ENCODE data around the gene SCAF1.

Gene SCAF1

DNA sequence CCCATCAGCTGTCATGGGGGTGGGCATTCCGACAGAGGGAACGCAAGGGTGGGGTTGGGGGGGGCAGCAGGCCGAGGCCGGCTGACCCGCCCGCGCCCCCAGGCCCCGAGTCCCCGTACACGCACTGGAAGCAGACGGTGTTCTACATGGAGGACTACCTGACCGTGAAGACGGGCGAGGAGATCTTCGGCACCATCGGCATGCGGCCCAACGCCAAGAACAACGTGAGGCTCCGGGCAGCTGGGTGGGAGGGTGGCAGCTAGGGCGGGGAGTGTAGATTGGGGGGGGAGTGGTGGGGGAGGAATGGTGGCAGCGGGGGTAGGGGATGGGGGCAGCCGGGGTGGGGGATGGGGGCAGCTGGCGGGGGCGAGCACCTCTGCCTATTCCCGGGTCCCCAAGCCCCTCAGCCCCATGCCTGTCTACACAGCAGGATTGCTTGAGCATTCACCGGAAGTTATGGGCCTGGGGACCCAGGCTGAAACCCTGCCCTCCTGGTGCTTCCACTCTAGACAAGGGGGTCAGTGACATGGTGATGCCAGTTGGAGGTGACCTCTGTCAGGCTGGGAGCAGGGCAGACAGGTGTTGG is 44.6 kb downstream of the SCAF1 start:
- Histone ChIP-seq H3K36me3 (ENCODE audit: control insufficient read depth, insufficient read depth, low read length) (peaks cover 41% of the 10 kb centered on the region), H3K27me3 (replicated peaks; ENCODE audit: control insufficient read depth, insufficient read depth, low read length) (no peaks in the 10 kb centered on the region), H3K4me3 (replicated peaks; ENCODE audit: low read depth, low read length) (no peak overlapping the region)
- DNase-seq (ENCODE audit: extremely low read depth, insufficient read length) = no peak
- TF ChIP-seq, protein P1, sequence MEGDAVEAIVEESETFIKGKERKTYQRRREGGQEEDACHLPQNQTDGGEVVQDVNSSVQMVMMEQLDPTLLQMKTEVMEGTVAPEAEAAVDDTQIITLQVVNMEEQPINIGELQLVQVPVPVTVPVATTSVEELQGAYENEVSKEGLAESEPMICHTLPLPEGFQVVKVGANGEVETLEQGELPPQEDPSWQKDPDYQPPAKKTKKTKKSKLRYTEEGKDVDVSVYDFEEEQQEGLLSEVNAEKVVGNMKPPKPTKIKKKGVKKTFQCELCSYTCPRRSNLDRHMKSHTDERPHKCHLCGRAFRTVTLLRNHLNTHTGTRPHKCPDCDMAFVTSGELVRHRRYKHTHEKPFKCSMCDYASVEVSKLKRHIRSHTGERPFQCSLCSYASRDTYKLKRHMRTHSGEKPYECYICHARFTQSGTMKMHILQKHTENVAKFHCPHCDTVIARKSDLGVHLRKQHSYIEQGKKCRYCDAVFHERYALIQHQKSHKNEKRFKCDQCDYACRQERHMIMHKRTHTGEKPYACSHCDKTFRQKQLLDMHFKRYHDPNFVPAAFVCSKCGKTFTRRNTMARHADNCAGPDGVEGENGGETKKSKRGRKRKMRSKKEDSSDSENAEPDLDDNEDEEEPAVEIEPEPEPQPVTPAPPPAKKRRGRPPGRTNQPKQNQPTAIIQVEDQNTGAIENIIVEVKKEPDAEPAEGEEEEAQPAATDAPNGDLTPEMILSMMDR (IDR thresholded peaks at IDR 0.05; ENCODE audit: insufficient read depth, low read length, poor library complexity, severe bottlenecking) = no peak

DNA sequence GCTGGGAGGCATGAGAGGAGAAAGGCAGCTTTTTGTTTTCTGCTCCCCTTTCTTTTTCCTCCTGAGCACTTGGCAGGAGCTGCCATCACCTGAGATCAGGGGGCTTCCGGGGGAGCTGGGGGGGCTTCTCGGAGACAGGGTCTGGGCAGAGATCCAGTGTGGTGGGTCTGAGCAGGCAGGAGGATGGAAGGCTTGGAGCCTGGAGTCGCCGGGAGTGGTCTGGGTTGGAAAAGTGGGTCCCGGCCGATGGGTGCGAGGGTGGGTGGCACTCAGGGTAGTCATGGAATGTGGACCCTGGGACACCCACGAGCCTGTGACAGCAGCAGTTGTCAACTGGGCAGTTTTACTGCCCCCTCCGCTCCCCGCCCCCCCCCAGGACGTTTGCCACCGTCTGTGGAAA is 45.1 kb downstream of the SCAF1 start:
- Histone ChIP-seq H3K27me3 (replicated peaks; ENCODE audit: control insufficient read depth, insufficient read depth, low read length) (no peaks in the 10 kb centered on the region), H3K36me3 (ENCODE audit: control insufficient read depth, insufficient read depth, low read length) (peaks cover 36% of the 10 kb centered on the region), H3K4me3 (replicated peaks; ENCODE audit: low read depth, low read length) (no peak overlapping the region)
- DNase-seq (ENCODE audit: extremely low read depth, insufficient read length) = no peak
- TF ChIP-seq, protein P1 (IDR thresholded peaks at IDR 0.05; ENCODE audit: insufficient read depth, low read length, poor library complexity, severe bottlenecking) = no peak

DNA sequence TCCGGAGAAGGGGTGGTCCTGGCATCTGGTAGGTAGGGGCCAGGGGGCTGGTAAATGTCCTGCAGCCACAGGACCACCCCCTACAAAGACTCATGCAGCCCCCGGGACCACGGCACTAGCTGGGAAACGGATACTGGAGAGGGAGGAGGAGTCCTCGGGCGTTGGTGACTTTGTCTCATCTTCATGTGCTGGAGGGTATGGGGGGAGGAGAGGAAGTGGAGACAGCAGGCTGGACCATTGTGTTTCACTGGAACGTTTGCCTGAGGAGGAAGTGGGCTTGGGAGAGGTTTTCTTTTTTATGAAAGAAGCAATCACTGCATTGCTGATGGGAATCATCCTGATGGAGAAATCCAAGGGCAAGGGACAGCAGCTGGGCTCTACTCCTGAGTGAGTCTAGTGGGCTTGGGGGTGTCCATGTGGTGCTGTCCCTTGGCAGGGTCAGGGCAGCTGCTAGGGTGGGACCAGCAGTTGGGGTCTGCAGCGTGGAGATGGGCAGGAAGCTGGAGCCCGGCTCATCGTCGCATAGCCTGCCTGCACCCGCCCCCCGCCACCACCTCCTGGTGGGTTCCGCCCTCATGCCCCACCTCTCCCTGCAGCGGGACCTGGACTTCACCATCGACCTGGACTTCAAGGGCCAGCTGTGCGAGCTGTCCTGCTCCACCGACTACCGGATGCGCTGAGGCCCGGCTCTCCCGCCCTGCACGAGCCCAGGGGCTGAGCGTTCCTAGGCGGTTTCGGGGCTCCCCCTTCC is 45.7 kb downstream of the SCAF1 start:
- H3K27me3 ChIP-seq (replicated peaks; ENCODE audit: control insufficient read depth, insufficient read depth, low read length) = no peaks in the 10 kb centered on the region
- no peak overlapping the region for H3K4me3 ChIP-seq (replicated peaks; ENCODE audit: low read depth, low read length)
- H3K36me3 ChIP-seq (ENCODE audit: control insufficient read depth, insufficient read depth, low read length) = peaks cover 34% of the 10 kb centered on the region
- no peak for DNase-seq (ENCODE audit: extremely low read depth, insufficient read length)
- TF ChIP-seq, protein P1 (IDR thresholded peaks at IDR 0.05; ENCODE audit: insufficient read depth, low read length, poor library complexity, severe bottlenecking) = no peak

DNA sequence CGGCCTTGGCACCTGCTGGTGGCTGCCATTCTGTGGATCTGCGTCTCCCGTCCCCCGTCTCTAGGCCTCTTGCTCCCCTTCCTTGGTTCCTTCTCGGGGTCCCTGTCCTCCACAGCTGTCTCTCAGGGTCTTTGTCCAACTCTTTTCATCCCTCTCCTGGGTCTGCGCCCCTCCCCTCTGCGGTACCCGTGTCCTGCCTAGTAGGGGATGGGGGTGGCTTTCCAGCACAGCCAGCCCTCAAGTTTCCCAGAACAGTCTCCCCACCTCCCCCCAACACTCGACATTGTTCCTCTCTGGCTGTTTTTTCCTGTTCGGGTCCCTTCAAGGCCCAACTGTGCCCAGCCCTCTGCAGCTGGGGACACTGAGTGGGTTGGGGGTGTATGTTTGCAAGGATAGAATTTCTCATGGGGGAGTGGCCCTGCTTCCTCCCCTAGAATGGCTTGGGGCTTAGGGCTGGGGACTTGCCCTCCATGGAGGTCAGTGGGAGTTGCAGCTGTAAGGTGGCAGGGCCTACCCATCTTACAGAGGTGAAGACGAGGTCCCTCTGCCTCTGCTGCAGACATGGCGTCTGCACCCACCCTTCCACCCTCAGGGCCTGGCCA is 46.6 kb downstream of the SCAF1 start:
- Histone ChIP-seq H3K4me3 (replicated peaks; ENCODE audit: low read depth, low read length) (no peak overlapping the region), H3K27me3 (replicated peaks; ENCODE audit: control insufficient read depth, insufficient read depth, low read length) (no peaks in the 10 kb centered on the region), H3K36me3 (ENCODE audit: control insufficient read depth, insufficient read depth, low read length) (peaks cover 33% of the 10 kb centered on the region)
- TF ChIP-seq, protein P1 (IDR thresholded peaks at IDR 0.05; ENCODE audit: insufficient read depth, low read length, poor library complexity, severe bottlenecking) = no peak
- no peak for DNase-seq (ENCODE audit: extremely low read depth, insufficient read length)

DNA sequence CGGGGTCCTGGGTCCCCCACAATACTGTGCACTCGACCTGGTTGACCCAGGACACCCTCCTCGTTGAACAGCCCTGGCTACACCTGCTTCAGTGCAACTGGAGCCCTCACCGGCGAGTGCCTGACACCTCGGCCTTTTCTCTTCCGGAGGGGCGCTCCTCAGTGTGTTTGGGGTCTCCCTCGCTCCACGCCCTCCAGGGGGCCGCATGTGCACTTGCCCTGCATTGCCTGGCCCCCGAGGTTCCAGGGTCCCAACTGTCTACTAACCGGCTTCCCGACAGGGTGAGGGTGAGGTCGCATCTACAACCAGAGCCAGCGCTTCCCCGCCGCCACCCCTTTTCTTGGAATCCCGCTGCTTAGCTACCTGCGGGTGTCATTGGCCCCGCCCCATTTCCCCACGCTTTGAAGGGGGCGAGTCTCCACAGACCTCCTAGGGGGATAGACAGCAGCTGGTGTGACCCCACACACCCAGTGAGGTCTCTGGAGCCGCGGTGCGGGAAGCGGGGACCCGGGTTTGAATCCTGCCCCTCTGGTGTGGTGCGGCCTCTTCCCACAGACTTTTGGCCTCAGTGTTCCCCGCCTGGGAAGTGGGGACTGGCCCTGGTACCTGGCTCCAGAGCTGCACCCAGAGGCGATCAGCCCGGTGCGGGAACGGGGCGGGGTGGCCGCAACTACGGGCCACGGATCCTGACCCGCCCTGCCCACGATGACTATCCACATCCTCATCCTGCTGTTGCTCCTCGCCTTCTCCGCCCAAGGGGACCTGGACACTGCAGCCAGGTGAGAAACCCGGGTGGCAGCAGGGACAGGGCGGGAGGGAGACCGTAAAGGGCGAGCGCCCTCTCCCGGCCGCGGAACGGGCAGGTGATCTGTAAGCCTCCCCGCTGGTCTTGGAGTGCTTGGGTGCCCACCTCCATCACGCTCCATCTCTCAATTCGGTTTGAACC is 47.4 kb downstream of the SCAF1 start, which contains the start of gene ADM5:
ADM5 (plus strand) TSS at position 462 of the 946 bp plus-strand sequence; CDS start at position 706, 244 bp downstream.
- TF ChIP-seq, protein P1 (IDR thresholded peaks at IDR 0.05; ENCODE audit: insufficient read depth, low read length, poor library complexity, severe bottlenecking) = peak; percentile 38
- no peak for DNase-seq (ENCODE audit: extremely low read depth, insufficient read length)
- no peak within 1 kb of the TSS for H3K4me3 ChIP-seq (replicated peaks; ENCODE audit: low read depth, low read length)
- H3K36me3 ChIP-seq (ENCODE audit: control insufficient read depth, insufficient read depth, low read length) = peaks cover 25% of the 10 kb centered on the region
- H3K27me3 ChIP-seq (replicated peaks; ENCODE audit: control insufficient read depth, insufficient read depth, low read length) = no peaks in the 10 kb centered on the region

Measured in GM06990 (cell line).